HCT116 (cell line): ENCODE measurements around the gene IL17D. TPM values are rescaled to one million over a fixed set of nuclear protein-coding genes. Genes with fewer than 3 reads are reported as not detected.

Experiments
- ATAC-seq: fragments of 200-7000 bp; cut with Tn5 transposase; 2 replicates; pipeline ENCODE4 v1.9.1; 2020; ENCODE audit warnings: mild to moderate bottlenecking, moderate library complexity
- BruUV-seq: library from RNA; stranded (reverse); fragments of 400-500 nt; replicated peaks from 2 replicates; lab custom pipeline; 2021; lab: Mats Ljungman, UMichigan
- CTCF ChIA-PET: fragments of 300-600 bp; sonication (Branson Sonifier 250); formaldehyde crosslinking; loops from one replicate; lab custom pipeline; 2021; ENCODE audit warnings: antibody characterized with exemption; lab: Charles Lee
- POLR2A ChIA-PET: fragments of 300-600, 350-600 bp; sonication (Branson Sonifier 250); formaldehyde crosslinking; loops from one replicate; lab custom pipeline; 2021; ENCODE audit warnings: antibody characterized with exemption; lab: Charles Lee
- RAD21 ChIA-PET, 2 experiments: fragments of 300-600 bp; sonication (Branson Sonifier 250); formaldehyde crosslinking; loops; one replicate each; lab custom pipeline; 2023; ENCODE audit warnings: low total read pairs in 2 of 2; ENCODE audit not compliant: uncharacterized antibody in 2 of 2, unreplicated experiment in 2 of 2, low non-redundant PET in 1 of 2; lab: Charles Lee
- DNase-seq: peaks from one replicate; pipeline ENCODE4 v3.0.0-alpha.2; 2010; ENCODE audit warnings: low read depth, low spot score
- H2AFZ ChIP-seq: fragments of 200-600 bp; shearing (Covaris generic), sonication (generic); 2 replicates; pipeline ENCODE4 v1.6.1; 2017; ENCODE audit warnings: low read depth, mixed run types, mixed read lengths, antibody characterized with exemption, low read length; ENCODE audit not compliant: poor library complexity, severe bottlenecking
- H3K27ac ChIP-seq: 2 replicates; pipeline ENCODE4 v1.5.1; 2012; ENCODE audit warnings: low read depth, low read length
- H3K27me3 ChIP-seq: fragments of 200-600 bp; sonication (generic); 2 replicates; pipeline ENCODE4 v1.6.1; 2016; ENCODE audit warnings: mixed run types, low read length, mixed read lengths; ENCODE audit not compliant: insufficient read depth
- H3K36me3 ChIP-seq, 2 experiments: fragments of 200-500 bp in 1 of 2; fragments of 200-600 bp in 1 of 2; sonication (Bioruptor generic) in 1 of 2; sonication (generic) in 1 of 2; 2 replicates each; pipeline versions ENCODE4 v1.5.1 to v1.6.1; 2014 to 2016; ENCODE audit warnings: low read length in 2 of 2, inconsistent platforms in 1 of 2, mixed read lengths in 1 of 2, mixed run types in 1 of 2; ENCODE audit not compliant: insufficient read depth in 2 of 2, control insufficient read depth in 1 of 2
- H3K4me1 ChIP-seq, 2 experiments: fragments of 200-600 bp in 1 of 2; sonication (generic) in 1 of 2; 2 replicates each; pipeline versions ENCODE4 v1.5.1 to v1.6.1; 2012 to 2017; ENCODE audit warnings: low read length in 2 of 2, inconsistent platforms in 1 of 2, mild to moderate bottlenecking in 1 of 2, mixed read lengths in 1 of 2, mixed run types in 1 of 2, moderate library complexity in 1 of 2; ENCODE audit not compliant: insufficient read depth in 2 of 2, control insufficient read depth in 1 of 2
- H3K4me2 ChIP-seq: fragments of 200-600 bp; sonication (generic); 2 replicates; pipeline ENCODE4 v1.6.1; 2017; ENCODE audit warnings: mixed run types, low read length, mixed read lengths
- H3K4me3 ChIP-seq, 2 experiments: fragments of 200-600 bp in 1 of 2; sonication (generic) in 1 of 2; replicated peaks in 1 of 2; 2 replicates each; pipeline ENCODE4 v1.5.1; 2011 to 2016; ENCODE audit warnings: low read length in 2 of 2, control low read depth in 1 of 2, low read depth in 1 of 2, mild to moderate bottlenecking in 1 of 2, mixed read lengths in 1 of 2, mixed run types in 1 of 2
- H3K79me2 ChIP-seq: fragments of 200-600 bp; sonication (generic); 2 replicates; pipeline ENCODE4 v1.6.1; 2017; ENCODE audit warnings: mild to moderate bottlenecking, mixed run types, low read length, moderate library complexity, mixed read lengths; ENCODE audit not compliant: insufficient read depth
- H3K9ac ChIP-seq: fragments of 200-600 bp; sonication (generic); 2 replicates; pipeline ENCODE4 v1.6.1; 2016; ENCODE audit warnings: low read length, mixed read lengths
- H3K9me2 ChIP-seq: fragments of 200-600 bp; sonication (generic), shearing (Covaris generic); 2 replicates; pipeline ENCODE4 v1.6.1; 2017; ENCODE audit warnings: mixed run types, mild to moderate bottlenecking, moderate library complexity; ENCODE audit not compliant: insufficient read depth
- H3K9me3 ChIP-seq, 2 experiments: fragments of 200-500 bp in 1 of 2; fragments of 200-600 bp in 1 of 2; sonication (Bioruptor generic) in 1 of 2; sonication (generic) in 1 of 2; 2 replicates each; pipeline ENCODE4 v1.6.1; 2014 to 2017; ENCODE audit warnings: low read length in 2 of 2, mixed read lengths in 2 of 2, inconsistent platforms in 1 of 2, low read depth in 1 of 2, mild to moderate bottlenecking in 1 of 2, mixed run types in 1 of 2, moderate library complexity in 1 of 2; ENCODE audit not compliant: control insufficient read depth in 1 of 2, insufficient read depth in 1 of 2
- H4K20me1 ChIP-seq: fragments of 200-600 bp; sonication (generic), shearing (Covaris generic); 2 replicates; pipeline ENCODE4 v1.6.1; 2017; ENCODE audit warnings: mixed run types, mild to moderate bottlenecking, moderate library complexity; ENCODE audit not compliant: insufficient read depth
- EZH2 ChIP-seq: fragments of 200-600 bp; sonication (generic); IDR thresholded peaks from 2 replicates; pipeline ENCODE4 v1.6.1; 2017; ENCODE audit warnings: antibody characterized with exemption, mixed run types
- EZH2phosphoT487 ChIP-seq: fragments of 200-600 bp; IDR thresholded peaks from 2 replicates; pipeline ENCODE4 v1.6.1; 2018; ENCODE audit warnings: antibody characterized with exemption, borderline replicate concordance
- POLR2A ChIP-seq: IDR thresholded peaks from 2 replicates; pipeline ENCODE4 v1.7.0; 2011; ENCODE audit warnings: borderline replicate concordance; ENCODE audit not compliant: insufficient read depth, insufficient read length; ENCODE audit errors: extremely low read depth
- POLR2AphosphoS5 ChIP-seq: IDR thresholded peaks from 2 replicates; pipeline ENCODE4 v1.6.1; 2011; ENCODE audit warnings: mild to moderate bottlenecking, low read depth, low read length, moderate library complexity
- SP1 ChIP-seq: IDR thresholded peaks from 2 replicates; pipeline ENCODE4 v1.6.1; 2012; ENCODE audit warnings: low read depth
- intact Hi-C: fragments of 100-400 bp; cut with micrococcal nuclease; formaldehyde crosslinking; loops from 2 replicates; pipeline ENCODE4 v1.10.0; 2022
- total RNA-seq: library from RNA; stranded (reverse); gene quantifications from one replicate; pipeline ENCODE4 v1.2.1, GENCODE V29; 2021; ENCODE audit not compliant: unreplicated experiment
- TF ChIP-seq, protein P1 (sequence below), 3 experiments: fragments of 200-600 bp in 1 of 3; sonication (generic) in 1 of 3; IDR thresholded peaks in 2 of 3; conservative IDR thresholded peaks in 1 of 3; 2 replicates each; pipeline ENCODE4 v1.5.1; 2012 to 2017; ENCODE audit warnings: low read depth in 2 of 3, low read length in 2 of 3, antibody characterized with exemption in 1 of 3, borderline replicate concordance in 1 of 3, control low read depth in 1 of 3, mild to moderate bottlenecking in 1 of 3, mixed read lengths in 1 of 3, mixed run types in 1 of 3, moderate library complexity in 1 of 3; ENCODE audit not compliant: insufficient read depth in 1 of 3
- TF ChIP-seq, protein P2 (sequence below): IDR thresholded peaks from 2 replicates; pipeline ENCODE4 v1.6.1; 2011; ENCODE audit warnings: mild to moderate bottlenecking, low read length, moderate library complexity; ENCODE audit not compliant: insufficient replicate concordance; ENCODE audit errors: extremely low read depth
- TF ChIP-seq, protein P3 (sequence below): IDR thresholded peaks from 2 replicates; pipeline ENCODE4 v1.6.1; 2012; ENCODE audit warnings: low read depth
- TF ChIP-seq, protein P4 (sequence below): IDR thresholded peaks from 2 replicates; pipeline ENCODE4 v1.6.1; 2012

IL17D gene
- total RNA-seq, 1 experiment from 2014 or later = 0.25 TPM

DNA sequence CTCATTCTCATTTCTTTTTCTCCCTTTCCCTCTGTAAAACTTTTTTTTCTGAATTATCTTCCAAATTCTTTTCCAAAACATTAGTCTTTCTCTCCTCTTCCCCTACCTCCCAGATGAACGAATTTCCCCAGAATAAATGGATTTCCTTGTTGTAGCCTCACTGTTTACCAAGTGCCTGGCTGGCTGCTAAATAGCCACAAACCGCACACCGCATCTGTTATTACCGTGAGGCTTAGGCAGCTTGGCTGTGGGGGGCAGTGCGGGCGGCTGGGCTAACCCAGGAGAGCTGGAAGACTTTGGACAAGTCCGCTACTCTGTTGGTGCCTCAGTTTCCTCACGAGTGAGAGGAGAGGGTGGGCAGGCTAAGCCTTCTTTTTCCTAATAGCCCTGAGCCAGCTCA, 10.7 kb downstream of the IL17D start:
- POLR2A ChIA-PET = no interaction called here
- no peaks in the 10 kb centered on the region for H3K27me3 ChIP-seq
- H3K9me2 ChIP-seq = no peaks in the 10 kb centered on the region
- intact Hi-C loops = loop anchor here (5.0 kb wide), 1 partner anchor 217 kb away; no protein-coding TSS in a partner anchor
- H3K27ac ChIP-seq = no peak overlapping the region
- TF ChIP-seq SP1 (no peak), POLR2A (no peak), POLR2AphosphoS5 (no peak)
- CTCF ChIA-PET = no interaction called here
- no peak for DNase-seq
- H3K9me3 ChIP-seq = no peaks in the 10 kb centered on the region
- no TSS peak for BruUV-seq
- no peak overlapping the region for H3K9ac ChIP-seq
- RAD21 ChIA-PET = no interaction called here
- H2AFZ ChIP-seq = no peak overlapping the region
- no peak overlapping the region for H3K4me3 ChIP-seq
- no peaks in the 10 kb centered on the region for H3K36me3 ChIP-seq
- no peak overlapping the region for H3K4me2 ChIP-seq
- ATAC-seq = no peak
- H3K79me2 ChIP-seq = no peaks in the 10 kb centered on the region
- H3K4me1 ChIP-seq = peaks cover 0 to 23% of the 10 kb centered on the region in 2 experiments; a peak in 3 of 4 replicates
- no peaks in the 10 kb centered on the region for H4K20me1 ChIP-seq

DNA sequence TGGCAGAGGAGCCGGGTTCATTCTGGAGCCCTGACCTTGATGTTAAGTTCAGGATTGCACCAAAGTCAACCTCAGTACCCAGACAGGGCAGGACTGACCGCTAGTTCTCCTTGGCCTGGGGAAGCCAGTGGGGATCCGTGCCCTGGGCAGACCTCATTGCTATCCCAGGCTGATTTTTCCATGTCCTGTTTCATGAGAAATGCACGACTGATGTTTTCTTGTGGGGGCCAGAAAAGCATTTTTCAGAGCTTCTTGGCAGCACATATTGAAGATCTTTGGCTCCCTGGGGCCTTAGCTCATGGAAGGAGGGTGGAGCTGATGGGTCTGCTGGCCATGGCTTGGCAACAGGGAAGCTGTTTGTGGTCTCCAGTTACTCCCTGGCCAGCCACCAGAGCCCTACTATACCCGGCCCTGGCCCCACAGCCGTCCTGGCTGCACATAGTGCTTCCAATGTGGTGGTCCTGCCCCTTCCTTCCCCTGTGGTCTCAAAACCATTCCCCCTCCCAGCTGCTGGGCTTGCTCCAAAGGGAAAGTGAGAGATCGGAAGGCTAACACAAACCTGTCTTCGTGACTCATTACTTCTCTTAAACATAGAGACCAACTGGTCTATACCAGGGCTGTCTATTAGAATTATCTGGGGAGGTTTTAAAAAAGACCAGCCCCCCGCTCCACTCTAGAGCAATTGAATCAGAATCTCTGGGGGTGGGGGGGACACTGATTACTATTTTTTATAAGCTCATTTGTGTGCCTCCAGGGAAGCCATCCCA, 11.2 kb downstream of the IL17D start:
- RAD21 ChIA-PET = no interaction called here
- Histone ChIP-seq H3K9ac (no peak overlapping the region), H3K27me3 (no peaks in the 10 kb centered on the region), H3K9me2 (no peaks in the 10 kb centered on the region), H4K20me1 (no peaks in the 10 kb centered on the region), H3K4me1 (peaks cover 0 to 23% of the 10 kb centered on the region in 2 experiments; a peak in 3 of 4 replicates), H3K4me3 (no peak overlapping the region), H3K36me3 (no peaks in the 10 kb centered on the region), H3K79me2 (no peaks in the 10 kb centered on the region), H3K27ac (no peak overlapping the region), H2AFZ (no peak overlapping the region), H3K9me3 (no peaks in the 10 kb centered on the region), H3K4me2 (no peak overlapping the region)
- POLR2A ChIA-PET = no interaction called here
- no TSS peak for BruUV-seq
- ATAC-seq (no peak), DNase-seq (no peak)
- intact Hi-C loops = loop anchor here (5.0 kb wide), 1 partner anchor 217 kb away; no protein-coding TSS in a partner anchor
- CTCF ChIA-PET = interaction anchor here (1.8 kb wide), 1 partner anchor 11 kb away, joined by 5 read pairs; the partner anchor contains the start of gene IL17D
- TF ChIP-seq, protein P1, sequence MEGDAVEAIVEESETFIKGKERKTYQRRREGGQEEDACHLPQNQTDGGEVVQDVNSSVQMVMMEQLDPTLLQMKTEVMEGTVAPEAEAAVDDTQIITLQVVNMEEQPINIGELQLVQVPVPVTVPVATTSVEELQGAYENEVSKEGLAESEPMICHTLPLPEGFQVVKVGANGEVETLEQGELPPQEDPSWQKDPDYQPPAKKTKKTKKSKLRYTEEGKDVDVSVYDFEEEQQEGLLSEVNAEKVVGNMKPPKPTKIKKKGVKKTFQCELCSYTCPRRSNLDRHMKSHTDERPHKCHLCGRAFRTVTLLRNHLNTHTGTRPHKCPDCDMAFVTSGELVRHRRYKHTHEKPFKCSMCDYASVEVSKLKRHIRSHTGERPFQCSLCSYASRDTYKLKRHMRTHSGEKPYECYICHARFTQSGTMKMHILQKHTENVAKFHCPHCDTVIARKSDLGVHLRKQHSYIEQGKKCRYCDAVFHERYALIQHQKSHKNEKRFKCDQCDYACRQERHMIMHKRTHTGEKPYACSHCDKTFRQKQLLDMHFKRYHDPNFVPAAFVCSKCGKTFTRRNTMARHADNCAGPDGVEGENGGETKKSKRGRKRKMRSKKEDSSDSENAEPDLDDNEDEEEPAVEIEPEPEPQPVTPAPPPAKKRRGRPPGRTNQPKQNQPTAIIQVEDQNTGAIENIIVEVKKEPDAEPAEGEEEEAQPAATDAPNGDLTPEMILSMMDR (IDR thresholded peaks at IDR 0.05 in 2 of 3, conservative IDR thresholded peaks at IDR 0.05 in 1 of 3; ENCODE audit: borderline replicate concordance in 1 of 3, insufficient read depth in 1 of 3, low read depth in 2 of 3, low read length in 2 of 3) = no peak
- TF ChIP-seq, protein P2, sequence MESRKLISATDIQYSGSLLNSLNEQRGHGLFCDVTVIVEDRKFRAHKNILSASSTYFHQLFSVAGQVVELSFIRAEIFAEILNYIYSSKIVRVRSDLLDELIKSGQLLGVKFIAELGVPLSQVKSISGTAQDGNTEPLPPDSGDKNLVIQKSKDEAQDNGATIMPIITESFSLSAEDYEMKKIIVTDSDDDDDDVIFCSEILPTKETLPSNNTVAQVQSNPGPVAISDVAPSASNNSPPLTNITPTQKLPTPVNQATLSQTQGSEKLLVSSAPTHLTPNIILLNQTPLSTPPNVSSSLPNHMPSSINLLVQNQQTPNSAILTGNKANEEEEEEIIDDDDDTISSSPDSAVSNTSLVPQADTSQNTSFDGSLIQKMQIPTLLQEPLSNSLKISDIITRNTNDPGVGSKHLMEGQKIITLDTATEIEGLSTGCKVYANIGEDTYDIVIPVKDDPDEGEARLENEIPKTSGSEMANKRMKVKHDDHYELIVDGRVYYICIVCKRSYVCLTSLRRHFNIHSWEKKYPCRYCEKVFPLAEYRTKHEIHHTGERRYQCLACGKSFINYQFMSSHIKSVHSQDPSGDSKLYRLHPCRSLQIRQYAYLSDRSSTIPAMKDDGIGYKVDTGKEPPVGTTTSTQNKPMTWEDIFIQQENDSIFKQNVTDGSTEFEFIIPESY = no peak
- TF ChIP-seq EZH2phosphoT487 (no peak), POLR2A (no peak), EZH2 (no peak)
- TF ChIP-seq, protein P3, sequence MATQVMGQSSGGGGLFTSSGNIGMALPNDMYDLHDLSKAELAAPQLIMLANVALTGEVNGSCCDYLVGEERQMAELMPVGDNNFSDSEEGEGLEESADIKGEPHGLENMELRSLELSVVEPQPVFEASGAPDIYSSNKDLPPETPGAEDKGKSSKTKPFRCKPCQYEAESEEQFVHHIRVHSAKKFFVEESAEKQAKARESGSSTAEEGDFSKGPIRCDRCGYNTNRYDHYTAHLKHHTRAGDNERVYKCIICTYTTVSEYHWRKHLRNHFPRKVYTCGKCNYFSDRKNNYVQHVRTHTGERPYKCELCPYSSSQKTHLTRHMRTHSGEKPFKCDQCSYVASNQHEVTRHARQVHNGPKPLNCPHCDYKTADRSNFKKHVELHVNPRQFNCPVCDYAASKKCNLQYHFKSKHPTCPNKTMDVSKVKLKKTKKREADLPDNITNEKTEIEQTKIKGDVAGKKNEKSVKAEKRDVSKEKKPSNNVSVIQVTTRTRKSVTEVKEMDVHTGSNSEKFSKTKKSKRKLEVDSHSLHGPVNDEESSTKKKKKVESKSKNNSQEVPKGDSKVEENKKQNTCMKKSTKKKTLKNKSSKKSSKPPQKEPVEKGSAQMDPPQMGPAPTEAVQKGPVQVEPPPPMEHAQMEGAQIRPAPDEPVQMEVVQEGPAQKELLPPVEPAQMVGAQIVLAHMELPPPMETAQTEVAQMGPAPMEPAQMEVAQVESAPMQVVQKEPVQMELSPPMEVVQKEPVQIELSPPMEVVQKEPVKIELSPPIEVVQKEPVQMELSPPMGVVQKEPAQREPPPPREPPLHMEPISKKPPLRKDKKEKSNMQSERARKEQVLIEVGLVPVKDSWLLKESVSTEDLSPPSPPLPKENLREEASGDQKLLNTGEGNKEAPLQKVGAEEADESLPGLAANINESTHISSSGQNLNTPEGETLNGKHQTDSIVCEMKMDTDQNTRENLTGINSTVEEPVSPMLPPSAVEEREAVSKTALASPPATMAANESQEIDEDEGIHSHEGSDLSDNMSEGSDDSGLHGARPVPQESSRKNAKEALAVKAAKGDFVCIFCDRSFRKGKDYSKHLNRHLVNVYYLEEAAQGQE = no peak
- TF ChIP-seq, protein P4, sequence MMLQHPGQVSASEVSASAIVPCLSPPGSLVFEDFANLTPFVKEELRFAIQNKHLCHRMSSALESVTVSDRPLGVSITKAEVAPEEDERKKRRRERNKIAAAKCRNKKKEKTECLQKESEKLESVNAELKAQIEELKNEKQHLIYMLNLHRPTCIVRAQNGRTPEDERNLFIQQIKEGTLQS = no peak
